Endodermal cell (in vitro differentiated cells): Measurements from ENCODE around the gene MDFIC. TPM values are rescaled to one million over a fixed set of nuclear protein-coding genes. Genes with fewer than 3 reads are reported as not detected.

Experiments used
- DNase-seq: peaks from one replicate; pipeline ENCODE4 v3.0.0-alpha.2; 2017
- H3K27ac ChIP-seq: 2 replicates; pipeline ENCODE4 v1.5.1; 2013; ENCODE audit warnings: mild to moderate bottlenecking, low read depth, low read length, moderate library complexity
- H3K27me3 ChIP-seq: 2 replicates; pipeline ENCODE4 v1.6.1; 2013; ENCODE audit warnings: mild to moderate bottlenecking, low read length, moderate library complexity; ENCODE audit not compliant: insufficient read depth, control insufficient read depth, poor library complexity, severe bottlenecking
- H3K36me3 ChIP-seq: 2 replicates; pipeline ENCODE4 v1.7.0; 2013; ENCODE audit warnings: mild to moderate bottlenecking, low read length, moderate library complexity; ENCODE audit not compliant: control insufficient read depth, insufficient read depth
- H3K4me1 ChIP-seq: one replicate; pipeline ENCODE4 v1.7.0; 2013; ENCODE audit warnings: low read length; ENCODE audit not compliant: control insufficient read depth, insufficient read depth
- H3K4me3 ChIP-seq: 2 replicates; pipeline ENCODE4 v1.5.1; 2013; ENCODE audit warnings: mild to moderate bottlenecking, low read length, moderate library complexity
- H3K9ac ChIP-seq: 2 replicates; pipeline ENCODE4 v1.6.1; 2013; ENCODE audit warnings: mild to moderate bottlenecking, low read length, moderate library complexity; ENCODE audit not compliant: poor library complexity, severe bottlenecking; ENCODE audit errors: extremely low read depth
- H3K9me3 ChIP-seq: 2 replicates; pipeline ENCODE4 v1.6.1; 2013; ENCODE audit warnings: mild to moderate bottlenecking, low read length, moderate library complexity; ENCODE audit not compliant: control insufficient read depth
- H3K27ac Mint-ChIP-seq: 2 replicates; pipeline ENCODE4 v1.8.0; 2020; ENCODE audit warnings: mixed read lengths
- H3K27me3 Mint-ChIP-seq: 2 replicates; pipeline ENCODE4 v1.8.0; 2021; ENCODE audit warnings: mild to moderate bottlenecking, mixed read lengths; ENCODE audit not compliant: insufficient read depth
- H3K36me3 Mint-ChIP-seq: 2 replicates; pipeline ENCODE4 v1.8.0; 2020; ENCODE audit warnings: low read depth, mixed read lengths
- H3K4me1 Mint-ChIP-seq: 2 replicates; pipeline ENCODE4 v1.8.0; 2020; ENCODE audit warnings: mixed read lengths
- H3K4me3 Mint-ChIP-seq: 2 replicates; pipeline ENCODE4 v1.8.0; 2020; ENCODE audit warnings: mild to moderate bottlenecking, moderate library complexity, mixed read lengths
- H3K9me3 Mint-ChIP-seq: 2 replicates; pipeline ENCODE4 v1.8.0; 2020; ENCODE audit warnings: mild to moderate bottlenecking, mixed read lengths
- WGBS, 2 experiments: methylation state at CpG; one replicate each; pipeline versions ENCODE4 v1.1.5 to v1.1.7; 2013; ENCODE audit warnings: missing lambda C conversion rate in 2 of 2, mixed read lengths in 1 of 2; ENCODE audit not compliant: insufficient coverage in 1 of 2, insufficient read length in 1 of 2; 5-methylcytosine and 5-hydroxymethylcytosine counted together
- total RNA-seq, 2 donors: library from RNA; stranded (reverse); fragmentation: NEBNext Ultra II Directional in 1 of 2; extraction: Animal tissue kit (Norgen Biotek cat#: 25700) in 1 of 2; gene quantifications; 2 replicates in 1 of 2; 3 replicates in 1 of 2; pipeline ENCODE4 v1.2.1, GENCODE V29; 2021
- TF ChIP-seq, protein P1 (sequence below): fragments of 200-600 bp; sonication (generic); conservative IDR thresholded peaks from 2 replicates; pipeline ENCODE4 v1.5.0; 2021; ENCODE audit warnings: antibody characterized with exemption, mild to moderate bottlenecking

MDFIC gene
- total RNA-seq, 2 donors from 2014 or later = 7.4 to 15.1 TPM

DNA sequence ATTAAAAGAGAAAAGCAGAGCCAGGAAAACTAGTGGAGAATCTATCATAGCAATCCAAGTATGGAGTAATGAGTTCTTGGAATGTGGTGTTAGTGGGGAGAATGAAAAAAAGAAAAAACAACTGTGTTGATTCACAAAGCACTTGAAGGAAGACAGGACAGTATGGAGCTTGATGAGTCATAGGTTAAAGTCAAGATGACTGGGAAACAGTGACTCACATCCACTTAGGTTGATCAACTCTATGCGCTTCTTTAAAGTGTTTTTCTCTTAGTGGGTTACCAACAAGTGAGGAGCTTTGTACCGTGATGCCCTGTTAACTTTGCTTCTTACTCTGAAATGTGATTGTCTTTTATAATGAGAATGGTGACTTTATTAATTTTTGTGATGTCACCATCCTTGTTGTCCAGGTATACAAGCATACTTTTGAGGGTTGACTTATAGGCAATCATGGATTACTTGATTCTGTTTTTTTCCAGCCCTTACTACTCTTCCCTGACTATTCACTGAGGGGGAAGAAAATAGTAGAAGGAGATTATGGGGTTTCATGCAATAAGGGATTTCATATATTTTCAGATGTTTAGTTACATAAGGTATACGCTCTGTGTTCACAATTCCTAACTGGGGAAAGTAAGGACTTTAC is 32.1 kb upstream of the MDFIC start:
- TF ChIP-seq, protein P1, sequence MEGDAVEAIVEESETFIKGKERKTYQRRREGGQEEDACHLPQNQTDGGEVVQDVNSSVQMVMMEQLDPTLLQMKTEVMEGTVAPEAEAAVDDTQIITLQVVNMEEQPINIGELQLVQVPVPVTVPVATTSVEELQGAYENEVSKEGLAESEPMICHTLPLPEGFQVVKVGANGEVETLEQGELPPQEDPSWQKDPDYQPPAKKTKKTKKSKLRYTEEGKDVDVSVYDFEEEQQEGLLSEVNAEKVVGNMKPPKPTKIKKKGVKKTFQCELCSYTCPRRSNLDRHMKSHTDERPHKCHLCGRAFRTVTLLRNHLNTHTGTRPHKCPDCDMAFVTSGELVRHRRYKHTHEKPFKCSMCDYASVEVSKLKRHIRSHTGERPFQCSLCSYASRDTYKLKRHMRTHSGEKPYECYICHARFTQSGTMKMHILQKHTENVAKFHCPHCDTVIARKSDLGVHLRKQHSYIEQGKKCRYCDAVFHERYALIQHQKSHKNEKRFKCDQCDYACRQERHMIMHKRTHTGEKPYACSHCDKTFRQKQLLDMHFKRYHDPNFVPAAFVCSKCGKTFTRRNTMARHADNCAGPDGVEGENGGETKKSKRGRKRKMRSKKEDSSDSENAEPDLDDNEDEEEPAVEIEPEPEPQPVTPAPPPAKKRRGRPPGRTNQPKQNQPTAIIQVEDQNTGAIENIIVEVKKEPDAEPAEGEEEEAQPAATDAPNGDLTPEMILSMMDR = no peak
- DNase-seq = no peak
- H3K27ac ChIP-seq = no peak overlapping the region
- H3K9me3 ChIP-seq = no peaks in the 10 kb centered on the region
- WGBS, 2 experiments = 67 to 82% methylated on average over 2 to 3 of the region's 3 CpGs
- H3K4me3 ChIP-seq = no peak overlapping the region
- no peaks in the 10 kb centered on the region for H3K36me3 Mint-ChIP-seq
- H3K4me3 Mint-ChIP-seq = no peak overlapping the region
- no peak overlapping the region for H3K27ac Mint-ChIP-seq
- H3K9ac ChIP-seq = no peak overlapping the region
- no peaks in the 10 kb centered on the region for H3K4me1 Mint-ChIP-seq
- H3K27me3 ChIP-seq = no peaks in the 10 kb centered on the region
- H3K36me3 ChIP-seq = no peaks in the 10 kb centered on the region
- H3K27me3 Mint-ChIP-seq = no peaks in the 10 kb centered on the region
- no peaks in the 10 kb centered on the region for H3K4me1 ChIP-seq
- H3K9me3 Mint-ChIP-seq = no peaks in the 10 kb centered on the region

DNA sequence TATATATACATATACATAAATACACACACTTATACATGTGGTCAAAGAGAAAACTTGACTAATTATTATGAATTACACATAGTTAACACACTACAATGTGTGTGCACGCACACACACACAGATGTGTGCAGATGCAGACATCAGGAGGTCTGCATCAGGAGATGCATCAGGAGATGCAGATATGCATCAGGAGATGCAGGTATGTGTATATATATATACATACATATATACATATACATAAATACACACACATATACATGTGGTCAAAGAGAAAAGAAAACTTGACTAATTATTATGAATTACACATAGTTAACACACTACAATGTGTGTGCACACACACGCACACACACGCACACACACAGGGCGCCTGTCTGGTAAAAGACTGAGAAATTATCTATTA is 31.3 kb upstream of the MDFIC start:
- Histone ChIP-seq H3K36me3 (no peaks in the 10 kb centered on the region), H3K27ac (no peak overlapping the region), H3K9me3 (no peaks in the 10 kb centered on the region), H3K9ac (no peak overlapping the region), H3K27me3 (no peaks in the 10 kb centered on the region), H3K4me3 (no peak overlapping the region), H3K4me1 (no peaks in the 10 kb centered on the region)
- Mint-ChIP-seq H3K27me3 (no peaks in the 10 kb centered on the region), H3K36me3 (no peaks in the 10 kb centered on the region), H3K27ac (no peak overlapping the region), H3K9me3 (no peaks in the 10 kb centered on the region), H3K4me1 (no peaks in the 10 kb centered on the region), H3K4me3 (no peak overlapping the region)
- 88% methylated on average over 4 of the region's 4 CpGs; no CpG with 5 or more reads in 1 of the 2 experiments for WGBS, 2 experiments
- TF ChIP-seq, protein P1 = no peak
- no peak for DNase-seq

DNA sequence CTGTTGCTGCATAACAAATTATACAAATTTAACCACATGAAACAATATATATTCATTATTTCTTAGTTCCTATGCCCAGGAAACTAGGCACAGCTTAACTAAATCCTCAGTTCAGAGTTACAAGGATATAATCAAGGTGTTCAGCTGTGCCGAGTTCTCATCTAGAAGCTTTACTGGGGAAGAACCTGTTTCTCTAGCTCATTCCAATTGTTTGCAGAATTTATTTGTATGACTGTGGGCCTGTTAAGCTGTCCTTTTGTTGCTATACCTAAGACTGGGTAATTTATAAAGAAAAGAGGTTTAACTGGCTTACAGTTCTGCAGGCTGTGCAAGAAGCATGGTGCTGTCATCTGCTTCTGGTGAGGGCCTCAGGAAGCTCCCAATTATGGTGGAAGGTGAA is 21.8 kb upstream of the MDFIC start:
- no peak overlapping the region for H3K9ac ChIP-seq
- H3K4me3 ChIP-seq = no peak overlapping the region
- Mint-ChIP-seq H3K27me3 (no peaks in the 10 kb centered on the region), H3K36me3 (no peaks in the 10 kb centered on the region), H3K27ac (no peak overlapping the region), H3K4me3 (no peak overlapping the region), H3K9me3 (no peaks in the 10 kb centered on the region), H3K4me1 (no peaks in the 10 kb centered on the region)
- H3K27me3 ChIP-seq = no peaks in the 10 kb centered on the region
- H3K27ac ChIP-seq = no peak overlapping the region
- no peak for DNase-seq
- H3K9me3 ChIP-seq = no peaks in the 10 kb centered on the region
- WGBS, 2 experiments = 97 to 100% methylated on average over 1 of the region's 1 CpG
- H3K36me3 ChIP-seq = no peaks in the 10 kb centered on the region
- no peaks in the 10 kb centered on the region for H3K4me1 ChIP-seq
- TF ChIP-seq, protein P1 = no peak
